Activated naive CD4-positive, alpha-beta T cell treated with anti-CD3 and anti-CD28 coated beads, Interleukin-2, amount 10 ng/mL, durations not matched to agents 7 days and 5 days (primary cell): ENCODE results near the gene NDUFB11.

ENCODE experiments used
- CTCF ChIA-PET: fragments of 350-600 bp; sonication (Branson Sonifier 250); formaldehyde crosslinking; loops from one replicate; lab custom pipeline; 2021; ENCODE audit warnings: antibody characterized with exemption; lab: Charles Lee
- DNase-seq: peaks from one replicate; pipeline ENCODE4 v3.0.0-alpha.2; 2020
- H3K27ac Mint-ChIP-seq: one replicate; pipeline ENCODE4 v1.8.0; 2021; ENCODE audit warnings: mild to moderate bottlenecking, moderate library complexity, mixed read lengths
- H3K27me3 Mint-ChIP-seq: one replicate; pipeline ENCODE4 v1.8.0; 2021; ENCODE audit warnings: mild to moderate bottlenecking, mixed read lengths
- H3K36me3 Mint-ChIP-seq: one replicate; pipeline ENCODE4 v1.8.0; 2021; ENCODE audit warnings: mixed read lengths
- H3K4me1 Mint-ChIP-seq: one replicate; pipeline ENCODE4 v1.8.0; 2021; ENCODE audit warnings: mixed read lengths
- H3K4me3 Mint-ChIP-seq: one replicate; pipeline ENCODE4 v1.8.0; 2021; ENCODE audit warnings: mild to moderate bottlenecking, moderate library complexity, mixed read lengths
- H3K9me3 Mint-ChIP-seq: one replicate; pipeline ENCODE4 v1.8.0; 2021; ENCODE audit warnings: mixed read lengths

NDUFB11 gene

DNA sequence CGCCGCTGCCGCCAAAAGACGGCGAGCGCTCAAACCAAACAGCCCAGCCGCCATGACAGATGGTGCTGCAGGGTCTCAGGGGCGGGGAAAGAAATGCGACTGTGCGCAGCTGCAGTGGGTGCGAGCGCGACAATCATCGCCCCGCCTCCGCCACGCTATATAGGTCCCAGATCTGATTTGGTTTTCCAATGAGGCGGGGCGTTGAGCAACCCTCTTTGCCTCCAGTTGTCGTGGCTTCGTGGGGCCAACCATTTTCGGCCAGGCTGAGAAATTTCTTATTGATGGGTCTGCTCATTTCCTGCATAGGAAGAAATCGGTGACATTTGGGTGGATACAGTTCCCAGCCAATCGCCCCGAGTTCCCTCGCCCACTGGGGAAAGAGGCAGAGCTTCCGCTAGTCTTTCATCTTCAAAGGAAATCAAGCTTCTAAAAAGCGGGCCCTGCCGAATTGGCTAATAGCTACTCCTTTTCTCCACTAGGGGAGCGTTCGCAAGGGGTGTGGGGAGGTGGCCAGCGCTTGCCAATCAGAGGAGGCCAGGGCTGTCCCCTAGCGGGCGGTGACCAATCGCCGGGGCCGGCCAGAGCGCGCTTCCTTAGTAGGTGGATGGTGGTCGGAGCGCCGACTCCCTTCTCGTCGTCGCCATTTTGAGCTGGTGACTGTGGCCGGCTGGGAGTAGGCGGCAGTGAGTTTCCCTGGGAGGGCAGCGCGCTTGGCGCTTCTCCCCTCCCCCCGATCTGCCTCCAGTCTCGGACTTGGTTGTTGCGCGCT, at the start of gene NDUFB11, which contains the start of gene RBM10:
TSS of gene NDUFB11 (minus strand) at position 77 of the 769 bp plus-strand sequence. CDS start at position 54, 23 bp downstream.
TSS of gene RBM10 (plus strand) at position 596 of the 769 bp plus-strand sequence. CDS start 2,261 bp downstream, outside the sequence.
- peaks cover 3% of the 10 kb centered on the region for H3K9me3 Mint-ChIP-seq
- H3K4me1 Mint-ChIP-seq = peaks cover 38% of the 10 kb centered on the region
- CTCF ChIA-PET = interaction anchor here (1.2 kb wide), 3 partner anchors 14 to 23 kb away, joined by 3 read pairs; no protein-coding TSS in a partner anchor
- peaks cover 37% of the 10 kb centered on the region for H3K36me3 Mint-ChIP-seq
- peak; percentile 94 for DNase-seq
- peaks cover 4% of the 10 kb centered on the region for H3K27me3 Mint-ChIP-seq
- peak within 1 kb of the TSS; percentile 99 for H3K27ac Mint-ChIP-seq
- peak within 1 kb of the TSS; percentile 95 for H3K4me3 Mint-ChIP-seq

DNA sequence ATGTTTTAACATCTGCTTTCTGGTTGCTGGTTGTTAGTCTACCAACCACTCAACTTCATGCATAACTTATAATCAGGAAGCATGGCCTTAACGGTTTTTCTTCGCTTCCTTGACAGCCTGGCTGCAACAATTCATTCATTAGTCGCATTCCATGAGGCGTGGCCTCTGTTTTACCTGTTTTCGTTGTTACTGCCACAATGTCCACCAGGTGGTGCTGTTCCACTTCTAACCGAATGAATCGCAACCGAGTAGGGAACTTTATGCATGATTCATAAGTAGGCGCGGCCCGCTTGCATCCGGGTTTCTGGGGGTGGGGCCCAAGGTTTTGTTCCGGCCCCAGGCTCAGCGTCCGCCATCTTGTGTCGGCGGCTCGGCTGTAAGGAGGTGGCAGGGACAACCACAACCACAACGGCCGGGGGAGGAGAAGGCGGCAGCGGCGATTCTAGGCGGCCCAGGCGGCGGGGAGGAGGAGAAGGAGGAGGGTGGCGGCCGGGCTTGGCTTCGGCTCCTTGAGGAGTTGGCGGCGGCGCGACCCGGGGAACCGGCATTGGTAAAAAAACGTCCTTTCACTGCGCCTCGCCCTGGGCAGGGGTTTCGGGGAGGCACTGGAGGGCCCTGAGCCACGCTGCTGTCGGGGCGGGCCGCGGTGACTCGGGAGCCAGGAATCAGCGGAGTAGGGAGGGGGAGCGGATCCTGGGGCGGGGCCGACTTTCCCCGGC, 49.1 kb upstream of the NDUFB11 start, which contains the start of gene UBA1:
TSS of gene UBA1 (plus strand) at position 355 of the 719 bp plus-strand sequence. CDS start 4,974 bp downstream, outside the sequence.
- no peaks in the 10 kb centered on the region for H3K27me3 Mint-ChIP-seq
- peak within 1 kb of the TSS; percentile 98 for H3K27ac Mint-ChIP-seq
- H3K4me1 Mint-ChIP-seq = peaks cover 57% of the 10 kb centered on the region
- no peaks in the 10 kb centered on the region for H3K9me3 Mint-ChIP-seq
- H3K4me3 Mint-ChIP-seq = peak within 1 kb of the TSS; percentile 97
- CTCF ChIA-PET = interaction anchor here (1.0 to 3.4 kb wide), 4 partner anchors 188 to 329 kb away, joined by 3 to 17 read pairs (median 4); no protein-coding TSS in a partner anchor
- H3K36me3 Mint-ChIP-seq = peaks cover 24% of the 10 kb centered on the region
- DNase-seq = peak; percentile 94

DNA sequence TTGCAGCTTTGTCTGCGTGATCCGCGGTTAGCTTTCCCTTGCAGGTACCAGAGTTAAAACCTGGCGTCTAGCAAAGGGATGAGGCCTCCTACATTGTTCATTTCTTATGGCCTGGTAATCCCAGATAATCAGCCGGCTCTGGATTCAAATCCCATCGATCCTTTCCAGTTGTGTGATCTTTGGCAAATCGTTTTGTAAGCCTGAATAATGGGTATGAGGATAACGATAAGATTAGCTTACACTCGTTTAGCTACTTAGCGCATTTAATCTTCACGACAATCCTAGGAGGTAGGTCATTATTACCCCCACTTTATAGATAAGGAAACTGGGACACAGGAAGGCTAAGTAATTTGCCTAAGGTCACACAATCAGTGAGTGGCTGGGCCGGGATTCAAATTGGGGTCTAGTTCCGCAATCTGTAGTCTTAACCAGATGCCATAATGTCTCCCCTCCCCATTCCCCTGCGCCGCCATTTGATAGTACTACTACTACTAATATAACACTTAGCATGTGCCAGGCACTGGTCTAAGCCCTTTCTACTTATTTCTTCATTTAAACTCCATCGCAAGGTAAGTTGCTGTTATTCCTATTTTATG, 47.4 kb upstream of the NDUFB11 start:
- peak overlapping the region; percentile 90 for H3K4me3 Mint-ChIP-seq
- H3K4me1 Mint-ChIP-seq = peaks cover 46% of the 10 kb centered on the region
- DNase-seq = no peak
- peaks cover 20% of the 10 kb centered on the region for H3K36me3 Mint-ChIP-seq
- no peaks in the 10 kb centered on the region for H3K9me3 Mint-ChIP-seq
- CTCF ChIA-PET = interaction anchor here (1.5 to 3.4 kb wide), 2 partner anchors 192 to 330 kb away, joined by 3 to 17 read pairs; no protein-coding TSS in a partner anchor
- peak overlapping the region; percentile 94 for H3K27ac Mint-ChIP-seq
- H3K27me3 Mint-ChIP-seq = no peaks in the 10 kb centered on the region

DNA sequence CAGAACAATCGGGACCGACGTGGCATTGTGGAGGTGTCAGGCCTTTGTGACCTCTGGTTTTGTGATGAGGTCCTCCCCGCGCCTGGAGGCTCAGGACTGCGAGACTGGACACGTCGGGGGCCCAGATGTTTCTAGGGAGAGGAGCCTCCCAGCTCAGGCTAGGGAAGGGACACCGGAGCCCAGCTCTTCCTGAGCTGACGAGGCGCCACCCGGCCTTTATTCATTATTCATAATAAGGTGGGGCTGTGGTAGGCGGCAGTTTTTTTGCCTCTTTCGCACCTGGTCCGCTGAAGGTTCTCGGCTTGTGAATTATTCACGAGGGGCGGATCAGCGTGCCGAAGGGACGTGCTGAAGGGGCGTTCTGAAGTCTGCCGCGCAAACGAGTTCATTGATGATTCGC, 46.8 kb upstream of the NDUFB11 start:
- Mint-ChIP-seq H3K9me3 (no peaks in the 10 kb centered on the region), H3K27me3 (no peaks in the 10 kb centered on the region), H3K4me3 (peak overlapping the region; percentile 90), H3K36me3 (peaks cover 19% of the 10 kb centered on the region), H3K4me1 (peaks cover 40% of the 10 kb centered on the region), H3K27ac (peak overlapping the region; percentile 94)
- CTCF ChIA-PET = interaction anchor here (3.4 kb wide), 1 partner anchor 193 kb away, joined by 17 read pairs; no protein-coding TSS in a partner anchor
- DNase-seq = peak; percentile 65

DNA sequence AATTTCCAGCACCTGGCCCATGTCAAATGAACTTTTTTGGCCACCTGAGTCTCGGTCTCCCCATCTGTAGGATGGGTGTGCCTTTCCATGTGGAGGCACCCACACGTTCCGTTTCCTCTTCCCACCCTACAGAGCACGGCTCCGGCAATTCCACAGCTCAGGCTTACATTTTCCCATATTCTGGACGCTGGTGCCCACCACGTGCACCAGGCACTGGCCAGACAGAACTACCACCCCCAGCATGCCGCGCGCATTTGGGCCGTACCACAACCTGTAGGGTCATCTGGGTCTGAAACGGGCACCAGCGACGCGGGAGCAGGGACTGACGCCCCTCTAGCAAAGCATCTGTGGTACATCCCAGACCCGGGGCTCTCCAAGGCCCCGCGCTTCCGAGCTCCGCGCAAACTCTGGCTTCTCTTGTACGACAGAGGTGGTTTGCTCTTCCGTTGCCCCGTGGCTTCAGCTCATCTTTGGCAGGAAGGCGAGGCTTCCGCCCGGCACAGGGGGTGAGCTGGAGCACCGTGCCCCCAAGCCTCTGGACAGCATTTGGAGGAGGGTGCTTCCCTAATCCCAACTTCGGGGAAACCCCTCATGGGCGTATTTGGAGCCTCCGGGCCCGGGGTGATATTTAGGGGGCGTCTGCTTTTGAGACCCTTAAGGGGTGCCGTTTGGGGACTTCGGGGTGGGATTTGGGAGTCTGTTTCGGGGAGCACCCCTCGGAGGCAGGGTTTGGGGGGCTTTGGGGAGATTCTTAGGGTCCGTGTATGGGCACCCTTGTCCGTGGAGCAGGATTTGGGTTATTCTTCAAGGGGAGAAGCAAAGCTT, 46.2 kb upstream of the NDUFB11 start:
- Mint-ChIP-seq H3K27me3 (no peaks in the 10 kb centered on the region), H3K4me1 (peaks cover 34% of the 10 kb centered on the region), H3K4me3 (peak overlapping the region; percentile 90), H3K36me3 (peaks cover 15% of the 10 kb centered on the region), H3K27ac (peak overlapping the region; percentile 94), H3K9me3 (no peaks in the 10 kb centered on the region)
- CTCF ChIA-PET = interaction anchor here (0.6 to 3.4 kb wide), 2 partner anchors 50 to 193 kb away, joined by 5 to 17 read pairs; no protein-coding TSS in a partner anchor
- DNase-seq = peak; percentile 89

DNA sequence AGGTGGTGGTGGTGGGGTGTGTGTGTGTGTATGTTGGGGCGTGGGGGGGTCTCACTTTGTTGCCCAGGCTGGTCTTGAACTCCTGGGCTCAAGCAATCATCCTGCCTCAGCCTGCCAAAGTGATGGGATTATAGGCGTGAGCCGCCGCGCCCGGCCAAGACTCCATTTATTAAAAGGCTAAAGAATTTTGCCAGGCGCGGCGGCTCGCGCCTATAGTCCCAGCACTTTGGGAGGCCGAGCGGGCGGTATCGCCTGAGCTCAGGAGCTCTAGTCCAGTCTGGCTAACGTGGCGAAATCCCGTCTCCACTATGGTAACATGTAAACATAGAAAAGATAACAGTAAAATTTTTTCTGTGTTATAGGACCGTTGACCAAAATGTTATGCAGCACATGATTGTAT, 45.4 kb upstream of the NDUFB11 start:
- H3K27me3 Mint-ChIP-seq = no peaks in the 10 kb centered on the region
- CTCF ChIA-PET = no interaction called here

DNA sequence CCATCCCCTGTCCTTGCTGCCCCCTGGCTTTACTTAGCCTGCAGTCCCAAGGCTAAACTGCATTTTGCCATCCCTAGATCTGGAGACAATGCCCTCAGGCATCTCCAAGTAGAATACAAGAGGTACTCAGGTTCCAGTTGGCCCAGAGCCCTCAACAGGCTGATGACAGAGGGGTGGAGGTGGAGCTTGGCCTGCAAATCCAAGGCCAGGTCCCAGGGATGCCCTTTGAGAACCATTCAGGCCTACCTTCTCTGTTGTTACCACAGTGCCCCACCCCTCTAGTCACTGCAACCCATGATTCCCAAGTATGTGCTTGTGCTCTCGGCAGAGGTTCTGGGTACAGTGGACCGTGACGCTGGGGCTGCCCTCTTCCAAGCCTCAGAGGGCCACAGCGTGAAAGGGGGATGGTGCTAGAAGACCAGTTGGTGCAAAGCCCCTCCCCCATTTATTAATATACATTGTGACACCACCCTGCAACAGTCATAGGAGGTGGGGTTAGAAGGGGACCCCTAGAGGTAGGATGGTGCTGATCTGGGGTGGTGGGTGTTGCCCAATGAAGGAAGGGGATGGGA, 42.7 kb upstream of the NDUFB11 start:
- Mint-ChIP-seq H3K4me3 (no peak overlapping the region), H3K9me3 (no peaks in the 10 kb centered on the region), H3K4me1 (peaks cover 11% of the 10 kb centered on the region), H3K27me3 (no peaks in the 10 kb centered on the region), H3K27ac (peak overlapping the region; percentile 24), H3K36me3 (peaks cover 18% of the 10 kb centered on the region)
- CTCF ChIA-PET = no interaction called here
- no peak for DNase-seq

More for the DNA sequence above, 45.4 kb upstream of the NDUFB11 start:
- DNase-seq = no peak
- H3K9me3 Mint-ChIP-seq = no peaks in the 10 kb centered on the region
- no peak overlapping the region for H3K4me3 Mint-ChIP-seq
- H3K27ac Mint-ChIP-seq = no peak overlapping the region
- peaks cover 17% of the 10 kb centered on the region for H3K36me3 Mint-ChIP-seq
- H3K4me1 Mint-ChIP-seq = peaks cover 27% of the 10 kb centered on the region

DNA sequence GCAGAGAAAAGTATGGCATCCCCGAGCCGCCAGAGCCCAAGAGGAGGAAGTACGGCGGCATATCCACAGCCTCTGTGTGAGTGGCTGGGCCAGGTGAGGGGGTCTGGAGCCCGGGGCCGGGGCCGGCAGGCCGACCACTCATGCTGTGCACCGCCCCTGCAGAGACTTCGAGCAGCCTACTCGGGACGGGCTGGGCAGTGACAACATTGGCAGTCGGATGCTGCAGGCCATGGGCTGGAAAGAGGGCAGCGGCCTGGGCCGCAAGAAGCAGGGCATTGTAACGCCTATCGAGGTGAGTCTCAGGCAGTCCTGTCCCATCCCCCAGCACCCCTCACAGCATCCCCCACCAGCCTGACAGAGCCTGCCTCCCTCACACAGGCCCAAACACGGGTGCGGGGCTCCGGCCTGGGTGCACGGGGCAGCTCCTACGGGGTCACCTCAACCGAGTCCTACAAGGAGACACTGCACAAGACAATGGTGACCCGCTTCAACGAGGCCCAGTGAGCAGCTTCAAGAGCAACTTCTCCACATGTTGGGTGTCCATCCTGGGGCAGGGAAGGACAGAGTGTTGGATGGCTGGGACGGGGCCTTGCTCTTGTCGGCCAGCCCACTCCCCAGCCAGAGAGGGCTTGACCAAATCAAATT, 41.7 kb upstream of the NDUFB11 start:
- Mint-ChIP-seq H3K36me3 (peaks cover 18% of the 10 kb centered on the region), H3K27ac (no peak overlapping the region), H3K4me1 (peaks cover 8% of the 10 kb centered on the region)

DNA sequence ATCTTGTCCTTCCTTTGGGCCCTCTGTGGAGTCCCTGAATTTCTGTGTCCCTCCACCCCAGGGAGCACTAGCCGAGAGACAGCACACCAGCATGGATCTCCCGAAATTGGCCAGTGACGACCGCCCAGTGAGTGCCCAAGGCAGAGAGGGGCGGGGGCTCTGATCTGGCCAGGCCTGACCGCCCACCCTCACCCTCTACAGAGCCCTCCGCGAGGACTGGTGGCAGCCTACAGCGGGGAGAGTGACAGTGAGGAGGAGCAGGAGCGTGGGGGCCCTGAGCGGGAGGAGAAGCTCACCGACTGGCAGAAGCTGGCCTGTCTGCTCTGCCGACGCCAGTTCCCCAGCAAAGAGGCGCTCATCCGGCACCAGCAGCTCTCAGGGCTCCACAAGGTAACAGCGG, 40.7 kb upstream of the NDUFB11 start:
- Mint-ChIP-seq H3K4me3 (no peak overlapping the region), H3K9me3 (no peaks in the 10 kb centered on the region), H3K27ac (no peak overlapping the region), H3K4me1 (peaks cover 2% of the 10 kb centered on the region), H3K36me3 (peaks cover 21% of the 10 kb centered on the region), H3K27me3 (no peaks in the 10 kb centered on the region)
- CTCF ChIA-PET = no interaction called here
- DNase-seq = no peak

More for the DNA sequence above, 41.7 kb upstream of the NDUFB11 start:
- Mint-ChIP-seq H3K4me3 (no peak overlapping the region), H3K27me3 (no peaks in the 10 kb centered on the region), H3K9me3 (no peaks in the 10 kb centered on the region)
- CTCF ChIA-PET = no interaction called here
- no peak for DNase-seq

DNA sequence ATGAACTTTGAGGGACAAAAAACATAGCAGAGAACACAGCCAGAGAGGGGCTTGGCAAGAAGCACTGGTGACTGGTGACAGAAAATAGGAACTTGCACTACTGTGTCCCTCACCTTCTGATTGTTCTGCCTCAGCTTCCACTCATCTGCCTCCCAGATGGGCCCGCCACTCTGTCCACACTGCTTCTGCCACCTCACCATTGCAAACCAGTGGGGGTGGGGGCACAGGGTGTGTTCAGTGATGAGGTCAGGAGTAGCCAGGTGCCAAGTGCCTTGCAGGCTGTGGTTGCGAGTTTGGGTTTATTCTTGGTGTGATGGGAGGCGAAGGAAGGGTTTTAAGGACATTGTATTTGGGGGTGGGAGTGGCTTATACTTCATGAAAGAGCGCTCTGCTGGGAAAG, 40.0 kb upstream of the NDUFB11 start:
- DNase-seq = no peak
- CTCF ChIA-PET = no interaction called here
- Mint-ChIP-seq H3K9me3 (no peaks in the 10 kb centered on the region), H3K4me1 (peaks cover 2% of the 10 kb centered on the region), H3K27me3 (no peaks in the 10 kb centered on the region), H3K36me3 (peaks cover 23% of the 10 kb centered on the region), H3K27ac (no peak overlapping the region), H3K4me3 (no peak overlapping the region)

DNA sequence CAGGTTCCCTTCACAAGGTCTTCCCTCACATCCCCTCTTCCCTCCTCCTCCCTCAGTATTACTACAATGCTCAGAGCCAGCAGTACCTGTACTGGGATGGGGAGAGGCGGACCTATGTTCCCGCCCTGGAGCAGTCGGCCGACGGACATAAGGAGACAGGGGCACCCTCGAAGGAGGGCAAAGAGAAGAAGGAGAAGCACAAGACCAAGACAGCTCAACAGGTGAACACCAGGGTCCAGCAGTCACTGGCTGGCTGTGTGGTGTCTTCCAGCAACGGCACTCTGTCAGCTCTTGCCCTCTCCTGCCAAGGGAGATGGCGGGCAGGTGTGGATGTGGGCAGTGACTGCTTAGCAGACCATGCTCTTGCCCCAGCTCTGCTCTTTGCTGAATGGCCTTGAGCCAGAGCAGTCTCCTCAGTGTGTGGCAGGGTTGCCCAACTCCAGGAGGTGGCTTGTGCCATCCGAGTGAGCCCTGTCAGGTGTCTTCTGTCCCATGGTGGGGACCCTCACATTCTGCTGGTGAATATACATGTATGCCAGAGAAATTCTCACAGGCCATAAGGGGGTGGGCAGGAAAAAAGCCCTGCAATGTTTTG, 37.7 kb upstream of the NDUFB11 start:
- CTCF ChIA-PET = no interaction called here
- peaks cover 35% of the 10 kb centered on the region for H3K36me3 Mint-ChIP-seq
- DNase-seq = no peak
- H3K27ac Mint-ChIP-seq = no peak overlapping the region
- H3K27me3 Mint-ChIP-seq = no peaks in the 10 kb centered on the region
- H3K9me3 Mint-ChIP-seq = no peaks in the 10 kb centered on the region
- H3K4me3 Mint-ChIP-seq = no peak overlapping the region
- H3K4me1 Mint-ChIP-seq = no peaks in the 10 kb centered on the region

DNA sequence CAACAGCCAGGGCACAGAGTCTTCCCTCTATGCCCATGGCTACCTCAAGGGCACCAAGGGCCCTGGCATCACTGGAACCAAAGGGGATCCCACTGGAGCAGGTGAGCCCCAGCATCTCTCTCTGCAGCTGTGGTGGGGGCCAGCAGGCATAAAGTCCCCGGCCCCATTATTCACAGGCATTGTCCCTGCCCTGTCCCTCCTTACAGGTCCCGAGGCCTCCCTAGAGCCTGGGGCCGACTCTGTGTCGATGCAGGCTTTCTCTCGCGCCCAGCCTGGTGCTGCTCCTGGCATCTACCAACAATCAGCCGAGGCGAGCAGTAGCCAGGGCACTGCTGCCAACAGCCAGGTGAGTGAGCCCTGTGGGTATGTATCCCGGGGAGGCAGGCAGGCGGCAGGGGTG, 36.8 kb upstream of the NDUFB11 start:
- no peak overlapping the region for H3K4me3 Mint-ChIP-seq
- CTCF ChIA-PET = no interaction called here
- H3K27ac Mint-ChIP-seq = peak overlapping the region; percentile 37
- H3K27me3 Mint-ChIP-seq = no peaks in the 10 kb centered on the region
- no peaks in the 10 kb centered on the region for H3K9me3 Mint-ChIP-seq
- peaks cover 33% of the 10 kb centered on the region for H3K36me3 Mint-ChIP-seq
- no peak for DNase-seq
- peaks cover under 1% of the 10 kb centered on the region for H3K4me1 Mint-ChIP-seq
